WTC11 (cell line): ENCODE measurements around the gene TXN2.

Experiments used
- CBFB ChIP-seq: sonication (generic); formaldehyde crosslinking; IDR thresholded peaks from 2 replicates; pipeline ENCODE4 v1.8.1; 2022; ENCODE audit warnings: mild to moderate bottlenecking, low read depth, missing genetic modification reagents
- CTCF ChIP-seq: fragments of 200-600 bp; IDR thresholded peaks from 2 replicates; pipeline ENCODE4 v1.8.0; 2022; ENCODE audit warnings: antibody characterized with exemption
- E2F1 ChIP-seq: sonication (generic); formaldehyde crosslinking; IDR thresholded peaks from 2 replicates; pipeline ENCODE4 v1.8.0; 2022; ENCODE audit warnings: mild to moderate bottlenecking, missing genetic modification reagents
- E2F5 ChIP-seq: sonication (generic); formaldehyde crosslinking; IDR thresholded peaks from 2 replicates; pipeline ENCODE4 v1.8.1; 2022; ENCODE audit warnings: mild to moderate bottlenecking, moderate library complexity, missing genetic modification reagents
- FOXP1 ChIP-seq: sonication (generic); formaldehyde crosslinking; IDR thresholded peaks from 2 replicates; pipeline ENCODE4 v1.8.0; 2022; ENCODE audit warnings: missing genetic modification reagents, mild to moderate bottlenecking, moderate library complexity, borderline replicate concordance
- FOXP4 ChIP-seq: sonication (generic); formaldehyde crosslinking; IDR thresholded peaks from 2 replicates; pipeline ENCODE4 v1.8.0; 2022; ENCODE audit warnings: mild to moderate bottlenecking, missing genetic modification reagents
- MAX ChIP-seq: sonication (generic); formaldehyde crosslinking; IDR thresholded peaks from 2 replicates; pipeline ENCODE4 v1.8.0; 2022; ENCODE audit warnings: mild to moderate bottlenecking, missing genetic modification reagents
- MYBL2 ChIP-seq: sonication (generic); formaldehyde crosslinking; IDR thresholded peaks from 2 replicates; pipeline ENCODE4 v1.8.1; 2023; ENCODE audit warnings: mild to moderate bottlenecking, moderate library complexity, missing genetic modification reagents
- NFE2L1 ChIP-seq: sonication (generic); formaldehyde crosslinking; IDR thresholded peaks from 2 replicates; pipeline ENCODE4 v1.8.1; 2023; ENCODE audit warnings: missing genetic modification reagents
- PREB ChIP-seq: sonication (generic); formaldehyde crosslinking; IDR thresholded peaks from 2 replicates; pipeline ENCODE4 v1.8.1; 2022; ENCODE audit warnings: mild to moderate bottlenecking, missing genetic modification reagents, moderate library complexity, borderline replicate concordance
- RORB ChIP-seq: fragments of 250-450 bp; sonication (Bioruptor Pico); IDR thresholded peaks from 2 replicates; pipeline ENCODE4 v1.9.0; 2021; ENCODE audit warnings: mild to moderate bottlenecking
- STAT6 ChIP-seq: sonication (generic); formaldehyde crosslinking; conservative IDR thresholded peaks from 2 replicates; pipeline ENCODE4 v1.8.1; 2023; ENCODE audit warnings: mild to moderate bottlenecking, low read depth, missing genetic modification reagents, moderate library complexity
- ZNF512 ChIP-seq: sonication (generic); formaldehyde crosslinking; IDR thresholded peaks from 2 replicates; pipeline ENCODE4 v1.8.1; 2022; ENCODE audit warnings: missing genetic modification reagents, borderline replicate concordance

GRCh38 chr22:36471341-36471821 lies 10.1 kb downstream of the TXN2 start:
- TF ChIP-seq FOXP1 (CRISPR knock-in tag) (no peak), CTCF (no peak), RORB (CRISPR knock-in tag) (no peak), FOXP4 (CRISPR knock-in tag) (no peak), E2F1 (CRISPR knock-in tag) (no peak), MYBL2 (CRISPR knock-in tag) (no peak), E2F5 (no peak), NFE2L1 (CRISPR knock-in tag) (no peak), CBFB (CRISPR knock-in tag) (no peak), PREB (CRISPR knock-in tag) (no peak), MAX (CRISPR knock-in tag) (no peak), ZNF512 (CRISPR knock-in tag) (no peak), STAT6 (CRISPR knock-in tag) (no peak)
